DOHH2 (cell line): Measurements from ENCODE around the gene WDR7.

ENCODE experiments used
- EZH2phosphoT487 ChIP-seq: fragments of 200-600 bp; sonication (generic); IDR thresholded peaks from 2 replicates; pipeline ENCODE4 v1.6.1; 2017; ENCODE audit warnings: borderline replicate concordance, mild to moderate bottlenecking, antibody characterized with exemption, low read length, moderate library complexity, mixed read lengths
- TF ChIP-seq, protein P1 (sequence below): fragments of 200-600 bp; sonication (generic); IDR thresholded peaks from one replicate; pipeline ENCODE4 v1.5.1; 2014; ENCODE audit warnings: antibody characterized with exemption, mild to moderate bottlenecking, low read depth, low read length; ENCODE audit not compliant: poor library complexity, severe bottlenecking

DNA sequence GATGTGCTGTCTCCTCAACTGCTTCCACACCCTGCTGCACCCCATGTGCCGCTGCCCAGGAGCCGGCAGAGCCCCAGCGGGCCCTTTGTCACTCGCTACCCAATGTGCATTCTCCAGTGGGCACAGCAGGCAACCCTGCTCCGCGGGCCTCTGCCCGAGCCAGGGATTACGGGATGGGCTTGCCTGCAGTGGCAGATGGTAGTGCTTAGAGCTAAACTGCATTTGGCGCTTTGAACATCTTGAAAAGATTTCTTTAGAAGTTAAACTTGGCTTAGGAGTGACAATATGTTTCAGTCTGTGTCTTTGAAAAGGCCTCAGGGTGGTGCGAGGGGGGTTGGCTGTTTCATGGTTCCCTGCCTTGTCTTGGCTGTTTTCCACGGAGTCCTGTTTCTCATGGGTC lies 411.7 kb downstream of the WDR7 start:
- TF ChIP-seq, protein P1, sequence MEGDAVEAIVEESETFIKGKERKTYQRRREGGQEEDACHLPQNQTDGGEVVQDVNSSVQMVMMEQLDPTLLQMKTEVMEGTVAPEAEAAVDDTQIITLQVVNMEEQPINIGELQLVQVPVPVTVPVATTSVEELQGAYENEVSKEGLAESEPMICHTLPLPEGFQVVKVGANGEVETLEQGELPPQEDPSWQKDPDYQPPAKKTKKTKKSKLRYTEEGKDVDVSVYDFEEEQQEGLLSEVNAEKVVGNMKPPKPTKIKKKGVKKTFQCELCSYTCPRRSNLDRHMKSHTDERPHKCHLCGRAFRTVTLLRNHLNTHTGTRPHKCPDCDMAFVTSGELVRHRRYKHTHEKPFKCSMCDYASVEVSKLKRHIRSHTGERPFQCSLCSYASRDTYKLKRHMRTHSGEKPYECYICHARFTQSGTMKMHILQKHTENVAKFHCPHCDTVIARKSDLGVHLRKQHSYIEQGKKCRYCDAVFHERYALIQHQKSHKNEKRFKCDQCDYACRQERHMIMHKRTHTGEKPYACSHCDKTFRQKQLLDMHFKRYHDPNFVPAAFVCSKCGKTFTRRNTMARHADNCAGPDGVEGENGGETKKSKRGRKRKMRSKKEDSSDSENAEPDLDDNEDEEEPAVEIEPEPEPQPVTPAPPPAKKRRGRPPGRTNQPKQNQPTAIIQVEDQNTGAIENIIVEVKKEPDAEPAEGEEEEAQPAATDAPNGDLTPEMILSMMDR = no peak
- no peak for TF ChIP-seq EZH2phosphoT487
